ENCODE measurements around the gene PHF13. TPM values are rescaled to one million over a fixed set of nuclear protein-coding genes. Genes with fewer than 3 reads are reported as not detected.

Gene PHF13
- total and polyA plus RNA-seq, 9 of the 15 experiments (the other 6 are each of a cell fraction or from before 2014, with no cell fraction given): 1.8 to 36.1 (median 11.7) TPM

DNA sequence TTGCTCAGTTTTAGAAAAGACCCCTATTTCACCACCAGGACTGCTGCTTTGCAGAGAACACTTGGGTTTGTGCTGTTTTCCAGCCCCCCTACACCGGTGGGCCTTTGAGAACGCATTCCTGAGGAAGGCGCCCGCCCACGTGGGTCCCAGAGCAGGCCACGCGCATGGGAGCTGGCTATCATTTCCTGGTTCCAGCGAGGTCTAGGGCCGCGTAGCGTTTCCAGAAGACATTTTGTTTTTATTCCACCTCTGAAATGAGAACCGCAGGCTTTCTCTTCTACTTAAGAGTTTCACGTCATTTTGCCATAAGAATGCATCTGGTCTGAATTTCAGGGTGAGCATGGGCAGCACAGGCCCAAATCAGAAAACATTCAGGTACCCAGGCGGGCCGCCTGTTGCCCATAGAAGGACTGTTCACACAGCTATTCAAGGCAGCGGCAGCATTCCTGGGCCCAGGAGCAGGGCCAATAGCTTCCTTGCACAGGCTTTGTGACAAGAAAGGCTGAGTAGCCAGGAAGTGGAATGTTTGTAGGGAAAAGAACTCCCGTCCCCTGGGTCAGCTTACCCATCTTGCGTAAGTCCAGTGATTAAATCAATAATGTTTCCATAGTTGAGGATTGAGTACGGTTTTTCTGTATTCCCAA lies 9.5 kb upstream of the PHF13 start (continued):
- TF ChIP-seq, protein P1, sequence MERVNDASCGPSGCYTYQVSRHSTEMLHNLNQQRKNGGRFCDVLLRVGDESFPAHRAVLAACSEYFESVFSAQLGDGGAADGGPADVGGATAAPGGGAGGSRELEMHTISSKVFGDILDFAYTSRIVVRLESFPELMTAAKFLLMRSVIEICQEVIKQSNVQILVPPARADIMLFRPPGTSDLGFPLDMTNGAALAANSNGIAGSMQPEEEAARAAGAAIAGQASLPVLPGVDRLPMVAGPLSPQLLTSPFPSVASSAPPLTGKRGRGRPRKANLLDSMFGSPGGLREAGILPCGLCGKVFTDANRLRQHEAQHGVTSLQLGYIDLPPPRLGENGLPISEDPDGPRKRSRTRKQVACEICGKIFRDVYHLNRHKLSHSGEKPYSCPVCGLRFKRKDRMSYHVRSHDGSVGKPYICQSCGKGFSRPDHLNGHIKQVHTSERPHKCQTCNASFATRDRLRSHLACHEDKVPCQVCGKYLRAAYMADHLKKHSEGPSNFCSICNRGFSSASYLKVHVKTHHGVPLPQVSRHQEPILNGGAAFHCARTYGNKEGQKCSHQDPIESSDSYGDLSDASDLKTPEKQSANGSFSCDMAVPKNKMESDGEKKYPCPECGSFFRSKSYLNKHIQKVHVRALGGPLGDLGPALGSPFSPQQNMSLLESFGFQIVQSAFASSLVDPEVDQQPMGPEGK (CRISPR knock-in tag; IDR thresholded peaks at IDR 0.05; ENCODE audit: borderline replicate concordance): no peak
- TF ChIP-seq HNRNPK (IDR thresholded peaks at IDR 0.05; ENCODE audit: low read depth, low read length, poor library complexity, severe bottlenecking) (no peak), ZFP1 (CRISPR knock-in tag; IDR thresholded peaks at IDR 0.05) (no peak), CBFA2T2 (conservative IDR thresholded peaks at IDR 0.05) (0 out of 2 replicates have a peak, but pooled peaks have one; percentile 17), PCBP1 (IDR thresholded peaks at IDR 0.05; ENCODE audit: low read depth, low read length, poor library complexity, severe bottlenecking) (no peak), ARID2 (IDR thresholded peaks at IDR 0.05) (no peak), SREBF1 (IDR thresholded peaks at IDR 0.05; ENCODE audit: borderline replicate concordance, low read depth, low read length) (no peak), TOE1 (IDR thresholded peaks at IDR 0.05; ENCODE audit: borderline replicate concordance) (peak; percentile 39; the same call in 1 of the 2 replicates), TOE1 (CRISPR knock-in tag; IDR thresholded peaks at IDR 0.05; ENCODE audit: borderline replicate concordance, low read depth) (peak; percentile 30; the same call in 1 of the 2 replicates), KDM2B (CRISPR knock-in tag; IDR thresholded peaks at IDR 0.05) (no peak), FIP1L1 (IDR thresholded peaks at IDR 0.05; ENCODE audit: low read depth, low read length, poor library complexity, severe bottlenecking) (no peak), ZNF212 (CRISPR knock-in tag; IDR thresholded peaks at IDR 0.05) (no peak)
- TF ChIP-seq, protein P2, sequence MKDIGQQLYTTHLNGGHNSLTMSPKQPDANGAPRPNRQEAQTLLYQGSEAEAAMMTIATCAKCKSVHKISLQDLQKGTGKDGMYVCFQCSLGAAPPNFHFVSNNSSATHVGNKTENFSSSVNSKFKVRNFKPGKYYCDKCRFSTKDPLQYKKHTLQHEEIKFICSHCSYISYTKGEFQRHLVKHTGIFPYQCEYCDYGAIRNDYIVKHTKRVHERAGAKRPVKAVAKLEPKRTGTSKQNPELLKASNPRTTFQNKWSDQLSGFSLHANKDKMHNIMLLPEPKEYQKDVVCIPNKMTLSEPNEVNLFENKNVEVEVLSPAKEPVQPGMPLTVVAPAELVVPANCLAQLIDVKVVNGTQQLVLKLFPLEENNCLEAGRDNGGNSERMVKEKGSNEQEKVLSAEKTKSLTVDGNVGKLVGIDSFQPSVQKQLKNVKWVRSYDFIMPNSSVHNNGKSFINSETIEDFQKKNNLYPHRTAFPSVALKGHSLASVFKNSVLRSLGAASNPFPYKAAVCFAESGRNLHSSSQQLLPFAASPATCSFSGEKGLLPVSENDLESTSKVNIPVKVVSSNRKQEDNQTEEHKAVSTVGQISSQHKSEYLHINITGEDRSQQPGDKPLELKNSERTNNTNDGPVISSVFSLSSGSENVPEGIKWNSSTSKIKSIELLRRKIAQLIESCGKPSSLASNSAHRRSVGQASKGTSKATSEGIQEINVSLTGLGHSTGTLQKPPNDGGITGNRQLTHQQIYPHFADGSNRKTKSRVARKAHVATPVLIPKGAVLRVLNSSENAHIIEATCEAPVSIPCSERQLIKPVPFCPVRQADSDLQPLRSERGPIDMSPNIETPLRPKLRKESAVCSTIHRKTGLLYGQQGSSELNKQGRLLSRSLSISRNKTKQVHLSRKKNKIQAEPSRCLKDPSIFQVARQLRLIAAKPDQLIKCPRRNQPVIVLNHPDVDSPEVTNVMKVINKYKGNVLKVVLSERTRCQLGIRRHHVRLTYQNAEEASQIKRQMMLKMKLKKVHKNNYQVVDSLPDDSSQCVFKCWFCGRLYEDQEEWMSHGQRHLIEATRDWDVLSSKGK (CRISPR knock-in tag; IDR thresholded peaks at IDR 0.05): no peak
- TF ChIP-seq, protein P3, sequence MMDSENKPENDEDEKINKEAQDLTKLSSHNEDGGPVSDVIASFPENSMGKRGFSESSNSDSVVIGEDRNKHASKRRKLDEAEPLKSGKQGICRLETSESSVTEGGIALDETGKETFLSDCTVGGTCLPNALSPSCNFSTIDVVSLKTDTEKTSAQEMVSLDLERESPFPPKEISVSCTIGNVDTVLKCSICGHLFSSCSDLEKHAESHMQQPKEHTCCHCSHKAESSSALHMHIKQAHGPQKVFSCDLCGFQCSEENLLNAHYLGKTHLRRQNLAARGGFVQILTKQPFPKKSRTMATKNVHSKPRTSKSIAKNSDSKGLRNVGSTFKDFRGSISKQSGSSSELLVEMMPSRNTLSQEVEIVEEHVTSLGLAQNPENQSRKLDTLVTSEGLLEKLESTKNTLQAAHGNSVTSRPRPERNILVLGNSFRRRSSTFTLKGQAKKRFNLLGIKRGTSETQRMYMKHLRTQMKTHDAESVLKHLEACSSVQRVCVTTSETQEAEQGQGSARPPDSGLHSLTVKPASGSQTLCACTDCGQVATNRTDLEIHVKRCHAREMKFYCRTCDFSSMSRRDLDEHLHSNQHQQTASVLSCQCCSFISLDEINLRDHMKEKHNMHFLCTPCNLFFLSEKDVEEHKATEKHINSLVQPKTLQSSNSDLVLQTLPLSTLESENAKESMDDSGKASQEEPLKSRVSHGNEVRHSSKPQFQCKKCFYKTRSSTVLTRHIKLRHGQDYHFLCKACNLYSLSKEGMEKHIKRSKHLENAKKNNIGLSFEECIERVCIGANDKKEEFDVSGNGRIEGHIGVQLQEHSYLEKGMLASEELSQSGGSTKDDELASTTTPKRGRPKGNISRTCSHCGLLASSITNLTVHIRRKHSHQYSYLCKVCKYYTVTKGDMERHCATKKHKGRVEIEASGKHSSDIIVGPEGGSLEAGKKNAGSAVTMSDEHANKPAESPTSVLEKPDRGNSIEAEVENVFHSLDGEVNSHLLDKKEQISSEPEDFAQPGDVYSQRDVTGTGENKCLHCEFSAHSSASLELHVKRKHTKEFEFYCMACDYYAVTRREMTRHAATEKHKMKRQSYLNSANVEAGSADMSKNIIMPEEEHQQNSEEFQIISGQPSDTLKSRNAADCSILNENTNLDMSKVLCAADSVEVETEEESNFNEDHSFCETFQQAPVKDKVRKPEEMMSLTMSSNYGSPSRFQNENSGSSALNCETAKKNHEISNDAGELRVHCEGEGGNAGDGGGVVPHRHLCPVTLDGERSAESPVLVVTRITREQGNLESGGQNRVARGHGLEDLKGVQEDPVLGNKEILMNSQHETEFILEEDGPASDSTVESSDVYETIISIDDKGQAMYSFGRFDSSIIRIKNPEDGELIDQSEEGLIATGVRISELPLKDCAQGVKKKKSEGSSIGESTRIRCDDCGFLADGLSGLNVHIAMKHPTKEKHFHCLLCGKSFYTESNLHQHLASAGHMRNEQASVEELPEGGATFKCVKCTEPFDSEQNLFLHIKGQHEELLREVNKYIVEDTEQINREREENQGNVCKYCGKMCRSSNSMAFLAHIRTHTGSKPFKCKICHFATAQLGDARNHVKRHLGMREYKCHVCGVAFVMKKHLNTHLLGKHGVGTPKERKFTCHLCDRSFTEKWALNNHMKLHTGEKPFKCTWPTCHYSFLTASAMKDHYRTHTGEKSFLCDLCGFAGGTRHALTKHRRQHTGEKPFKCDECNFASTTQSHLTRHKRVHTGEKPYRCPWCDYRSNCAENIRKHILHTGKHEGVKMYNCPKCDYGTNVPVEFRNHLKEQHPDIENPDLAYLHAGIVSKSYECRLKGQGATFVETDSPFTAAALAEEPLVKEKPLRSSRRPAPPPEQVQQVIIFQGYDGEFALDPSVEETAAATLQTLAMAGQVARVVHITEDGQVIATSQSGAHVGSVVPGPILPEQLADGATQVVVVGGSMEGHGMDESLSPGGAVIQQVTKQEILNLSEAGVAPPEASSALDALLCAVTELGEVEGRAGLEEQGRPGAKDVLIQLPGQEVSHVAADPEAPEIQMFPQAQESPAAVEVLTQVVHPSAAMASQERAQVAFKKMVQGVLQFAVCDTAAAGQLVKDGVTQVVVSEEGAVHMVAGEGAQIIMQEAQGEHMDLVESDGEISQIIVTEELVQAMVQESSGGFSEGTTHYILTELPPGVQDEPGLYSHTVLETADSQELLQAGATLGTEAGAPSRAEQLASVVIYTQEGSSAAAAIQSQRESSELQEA (IDR thresholded peaks at IDR 0.05; ENCODE audit: low read depth): no peak

Data from K562 (cell line).